Fibroblast of skin of left biceps (primary cell): ENCODE data around the gene BDKRB1.

Experiments used
- DNase-seq, 2 experiments: peaks; one replicate each; pipeline ENCODE4 v3.0.0-alpha.2; 2013; ENCODE audit warnings: low read depth in 2 of 2

The BDKRB1 gene

DNA sequence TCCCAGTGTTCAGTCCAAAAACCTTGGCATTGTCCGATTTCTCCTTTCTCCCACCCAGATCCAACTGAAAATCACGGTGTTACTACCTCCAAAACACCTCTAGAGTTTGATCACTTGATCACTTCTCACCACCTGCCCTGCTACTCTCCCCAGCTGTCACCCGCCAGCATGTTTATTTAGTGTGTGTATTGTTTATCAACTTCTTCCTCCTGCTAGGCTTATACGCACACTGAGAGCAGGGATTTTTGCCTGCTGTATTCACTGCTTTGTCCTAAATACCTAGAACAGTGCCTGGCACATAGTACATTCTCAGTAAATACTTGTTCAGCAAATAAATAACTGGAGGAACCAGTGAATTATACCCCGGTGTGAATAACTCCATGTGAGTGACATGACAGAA, 5.0 kb downstream of the BDKRB1 start:
- no peak for DNase-seq

DNA sequence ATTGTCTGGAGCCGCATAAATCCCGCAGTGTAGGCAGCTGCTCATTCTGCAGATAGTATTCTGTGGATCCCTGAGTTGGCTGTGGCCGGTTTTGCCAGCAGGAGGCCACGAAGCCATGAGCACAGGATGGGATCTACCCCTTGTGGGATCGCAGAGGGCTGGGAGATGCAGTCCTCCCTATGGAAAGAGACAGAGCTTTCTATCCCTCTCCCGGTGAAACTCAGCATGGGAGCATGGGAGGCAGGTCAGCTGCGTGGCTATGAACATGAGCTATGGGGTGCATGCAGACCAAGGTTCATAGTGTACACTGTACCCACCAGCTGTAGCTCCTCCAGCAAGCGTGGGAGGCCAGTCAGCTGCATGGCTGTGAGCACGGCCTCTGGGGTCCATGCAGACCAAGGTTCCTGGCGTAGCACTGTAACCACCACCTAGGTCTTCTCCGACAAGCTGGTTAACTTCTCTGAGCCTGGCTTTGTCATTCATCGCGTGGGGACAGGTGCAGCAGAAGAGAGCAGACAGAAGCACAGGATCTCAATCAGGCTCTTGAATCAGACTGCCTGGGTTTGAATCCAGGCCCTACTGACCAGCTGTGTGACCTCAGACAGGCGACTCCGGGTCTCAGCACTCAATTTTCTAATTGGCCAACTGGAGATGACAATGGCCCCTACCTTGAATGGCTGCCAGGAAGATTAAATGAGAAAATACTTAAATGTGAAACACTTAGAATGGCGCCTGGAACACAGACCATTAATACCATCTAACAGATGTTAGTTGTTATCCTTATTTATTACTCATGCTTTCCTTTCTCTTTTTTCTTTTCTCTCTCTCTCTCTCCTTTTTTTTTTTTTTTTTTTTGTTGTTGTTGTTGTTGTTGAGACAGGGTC, 6.0 kb downstream of the BDKRB1 start:
- DNase-seq = no peak

DNA sequence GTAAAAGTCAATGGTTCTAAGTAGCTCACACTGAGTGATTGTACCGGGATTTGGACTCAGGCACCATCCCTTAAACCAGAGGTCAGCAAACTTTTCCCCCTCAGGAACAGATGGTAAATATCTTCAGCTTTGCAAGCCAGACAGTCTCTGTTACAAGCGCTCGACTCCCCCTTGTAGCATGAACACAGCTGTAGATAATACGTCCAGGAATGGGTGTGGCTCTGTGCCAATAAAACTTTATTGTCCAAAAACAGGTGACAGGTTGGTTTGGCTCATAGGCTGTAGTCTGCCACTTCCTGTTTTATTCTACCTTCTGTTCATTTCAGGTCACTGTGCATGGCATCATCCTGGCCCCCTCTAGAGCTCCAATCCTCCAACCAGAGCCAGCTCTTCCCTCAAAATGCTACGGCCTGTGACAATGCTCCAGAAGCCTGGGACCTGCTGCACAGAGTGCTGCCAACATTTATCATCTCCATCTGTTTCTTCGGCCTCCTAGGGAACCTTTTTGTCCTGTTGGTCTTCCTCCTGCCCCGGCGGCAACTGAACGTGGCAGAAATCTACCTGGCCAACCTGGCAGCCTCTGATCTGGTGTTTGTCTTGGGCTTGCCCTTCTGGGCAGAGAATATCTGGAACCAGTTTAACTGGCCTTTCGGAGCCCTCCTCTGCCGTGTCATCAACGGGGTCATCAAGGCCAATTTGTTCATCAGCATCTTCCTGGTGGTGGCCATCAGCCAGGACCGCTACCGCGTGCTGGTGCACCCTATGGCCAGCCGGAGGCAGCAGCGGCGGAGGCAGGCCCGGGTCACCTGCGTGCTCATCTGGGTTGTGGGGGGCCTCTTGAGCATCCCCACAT, 7.6 kb downstream of the BDKRB1 start:
- no peak for DNase-seq

DNA sequence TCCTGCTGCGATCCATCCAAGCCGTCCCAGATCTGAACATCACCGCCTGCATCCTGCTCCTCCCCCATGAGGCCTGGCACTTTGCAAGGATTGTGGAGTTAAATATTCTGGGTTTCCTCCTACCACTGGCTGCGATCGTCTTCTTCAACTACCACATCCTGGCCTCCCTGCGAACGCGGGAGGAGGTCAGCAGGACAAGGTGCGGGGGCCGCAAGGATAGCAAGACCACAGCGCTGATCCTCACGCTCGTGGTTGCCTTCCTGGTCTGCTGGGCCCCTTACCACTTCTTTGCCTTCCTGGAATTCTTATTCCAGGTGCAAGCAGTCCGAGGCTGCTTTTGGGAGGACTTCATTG, 8.2 kb downstream of the BDKRB1 start:
- no peak for DNase-seq

DNA sequence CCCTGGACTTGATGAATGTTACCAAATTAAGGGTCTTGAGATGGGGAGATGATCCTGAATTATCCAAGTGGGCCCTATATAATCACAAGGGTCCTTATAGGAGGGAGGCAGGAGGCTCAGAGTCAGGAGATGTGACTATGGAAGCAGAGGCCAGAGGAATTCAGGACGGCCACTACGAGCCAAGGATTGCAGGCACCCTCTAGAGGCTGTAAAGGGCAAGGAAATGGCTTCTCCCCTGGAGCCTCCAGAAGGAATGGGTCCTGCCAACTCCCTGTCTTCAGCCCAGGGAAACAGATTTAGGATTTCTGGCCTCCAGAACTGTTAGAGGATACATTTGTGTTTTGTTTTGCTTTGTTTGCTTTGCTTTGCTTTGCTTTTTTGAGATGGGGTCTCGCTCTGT, 8.8 kb downstream of the BDKRB1 start:
- no peak for DNase-seq

DNA sequence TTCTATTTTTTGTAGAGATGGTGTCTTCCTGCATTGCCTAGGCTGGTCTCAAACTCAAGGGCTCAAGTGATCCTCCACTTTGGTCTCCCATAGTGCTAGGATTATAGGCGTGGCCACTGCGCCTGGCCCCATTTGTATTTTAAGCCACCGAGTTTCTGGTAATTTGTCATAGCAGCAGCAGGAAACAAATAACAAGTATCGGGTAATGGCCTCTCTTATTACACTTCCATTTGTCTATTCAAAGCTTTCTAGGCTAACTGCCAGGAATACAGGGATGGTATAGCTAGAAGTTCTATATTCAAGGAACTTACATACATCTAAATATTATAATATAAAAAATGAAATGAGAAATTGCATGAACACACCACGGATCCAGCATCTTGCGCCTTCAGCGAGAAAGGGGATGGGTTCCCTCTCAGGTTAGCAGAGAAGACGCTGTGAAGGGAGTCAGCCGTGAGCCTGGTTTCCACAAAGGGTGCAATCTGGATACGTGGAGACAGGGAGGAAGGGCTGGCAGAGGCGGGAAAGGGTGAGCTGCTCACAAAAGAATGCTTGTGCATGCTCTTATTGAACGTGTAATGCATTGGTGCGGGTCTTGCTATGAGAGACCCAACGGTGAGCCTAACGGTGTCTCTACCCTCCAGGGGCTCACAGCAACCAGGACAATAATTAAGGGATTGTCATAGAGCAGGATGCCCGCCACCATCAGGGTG, 9.5 kb downstream of the BDKRB1 start:
- no peak for DNase-seq

DNA sequence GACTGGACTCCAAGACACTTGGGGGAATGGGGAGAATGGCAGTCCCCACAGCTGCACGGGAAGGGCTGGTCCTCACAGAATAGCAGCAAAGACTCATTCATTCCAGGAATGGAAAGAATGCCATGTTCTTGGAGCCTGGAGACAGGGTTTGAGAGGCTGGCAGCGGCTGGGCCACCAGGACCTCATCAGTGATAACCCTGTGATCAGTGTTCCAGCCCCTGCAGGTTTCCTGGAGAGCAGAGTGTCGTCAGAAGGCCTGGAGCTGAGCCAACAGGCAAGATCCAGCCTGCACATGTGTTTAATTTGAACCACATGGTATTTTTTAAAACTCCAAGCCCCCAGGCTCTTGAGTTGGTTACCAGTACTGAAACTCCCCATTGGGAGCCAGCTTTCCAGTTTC, 11.3 kb downstream of the BDKRB1 start:
- DNase-seq = peak; percentile 73 to 75

DNA sequence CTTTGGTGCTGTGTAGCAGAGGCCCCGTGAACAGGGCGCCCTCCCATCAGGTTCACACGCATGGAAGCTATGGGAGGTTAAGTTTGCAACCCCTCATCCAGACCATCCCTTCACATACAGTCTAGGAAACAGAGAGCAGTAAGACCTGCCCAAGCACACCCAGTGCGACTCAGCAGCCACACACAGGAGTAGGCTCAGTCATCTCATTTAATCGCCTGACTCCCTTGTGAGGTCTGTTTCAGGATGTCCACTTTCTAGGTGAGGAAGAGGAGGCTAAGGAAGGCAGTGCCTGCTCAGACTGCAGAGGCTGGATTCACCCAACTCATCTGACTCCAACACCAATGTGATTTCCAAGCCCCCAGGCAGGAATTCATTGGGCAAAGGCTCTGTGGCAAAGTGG, 11.9 kb downstream of the BDKRB1 start:
- DNase-seq = no peak

DNA sequence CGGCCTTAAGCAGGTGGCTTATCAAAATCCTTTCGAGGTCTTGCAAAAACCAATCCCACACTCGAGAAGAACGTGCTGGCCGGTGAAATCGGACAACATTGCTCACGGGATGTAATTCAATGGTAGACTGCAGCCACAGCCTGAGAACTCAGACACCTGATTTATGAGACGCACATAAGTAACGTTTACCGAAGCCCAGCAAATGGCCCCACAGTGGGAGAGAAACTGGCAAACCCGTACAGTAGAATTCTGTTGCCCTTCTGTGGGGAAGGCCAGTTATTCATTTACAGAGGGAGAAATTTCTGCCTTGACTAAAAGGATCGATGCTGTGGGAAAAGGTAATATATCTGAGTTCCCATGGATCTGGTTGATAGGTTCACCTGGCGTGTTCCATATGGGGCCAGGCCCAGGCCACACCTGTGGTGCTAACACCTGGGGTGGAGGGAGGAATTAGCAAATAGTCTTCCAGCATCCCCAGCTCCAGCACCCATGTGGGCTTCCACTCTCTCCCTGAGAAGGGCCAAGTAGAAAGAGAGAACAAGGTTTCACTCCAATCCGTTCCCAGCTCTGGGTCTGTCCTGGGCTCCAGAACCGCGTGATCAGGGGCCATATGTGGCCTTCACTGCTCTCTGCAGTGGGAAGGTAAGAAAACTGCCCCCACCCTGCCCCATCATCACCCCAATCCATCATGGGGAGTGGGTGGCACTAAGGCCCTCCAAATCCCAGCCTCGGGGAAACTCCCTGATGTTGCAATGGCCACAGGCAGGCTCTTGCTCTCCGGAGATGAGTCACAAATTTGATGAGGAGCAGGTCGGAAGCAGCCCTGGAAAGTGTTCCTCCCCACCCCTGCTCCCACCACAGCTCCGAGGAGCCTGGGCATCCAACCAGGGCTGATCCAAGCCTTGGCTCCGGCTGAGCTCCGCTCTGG, 12.7 kb downstream of the BDKRB1 start:
- DNase-seq = peak; percentile 77 to 83

DNA sequence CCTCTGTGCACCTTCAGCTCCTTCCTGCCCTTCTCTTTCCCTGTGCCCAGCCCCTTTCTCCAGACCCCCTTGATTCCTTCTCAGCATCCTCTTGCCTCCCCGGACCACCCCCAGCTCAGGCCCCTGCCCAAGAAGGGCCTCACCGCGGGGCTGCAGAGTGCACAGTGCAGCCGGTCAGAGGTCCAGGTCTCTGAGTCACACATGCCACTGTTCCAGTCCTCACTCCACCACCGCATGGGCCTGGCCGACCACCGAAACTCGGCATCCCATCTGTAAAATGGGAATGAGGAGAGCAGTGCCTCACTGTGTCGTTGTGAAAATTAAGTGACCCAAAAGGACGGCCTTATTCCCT, 13.3 kb downstream of the BDKRB1 start:
- no peak for DNase-seq

DNA sequence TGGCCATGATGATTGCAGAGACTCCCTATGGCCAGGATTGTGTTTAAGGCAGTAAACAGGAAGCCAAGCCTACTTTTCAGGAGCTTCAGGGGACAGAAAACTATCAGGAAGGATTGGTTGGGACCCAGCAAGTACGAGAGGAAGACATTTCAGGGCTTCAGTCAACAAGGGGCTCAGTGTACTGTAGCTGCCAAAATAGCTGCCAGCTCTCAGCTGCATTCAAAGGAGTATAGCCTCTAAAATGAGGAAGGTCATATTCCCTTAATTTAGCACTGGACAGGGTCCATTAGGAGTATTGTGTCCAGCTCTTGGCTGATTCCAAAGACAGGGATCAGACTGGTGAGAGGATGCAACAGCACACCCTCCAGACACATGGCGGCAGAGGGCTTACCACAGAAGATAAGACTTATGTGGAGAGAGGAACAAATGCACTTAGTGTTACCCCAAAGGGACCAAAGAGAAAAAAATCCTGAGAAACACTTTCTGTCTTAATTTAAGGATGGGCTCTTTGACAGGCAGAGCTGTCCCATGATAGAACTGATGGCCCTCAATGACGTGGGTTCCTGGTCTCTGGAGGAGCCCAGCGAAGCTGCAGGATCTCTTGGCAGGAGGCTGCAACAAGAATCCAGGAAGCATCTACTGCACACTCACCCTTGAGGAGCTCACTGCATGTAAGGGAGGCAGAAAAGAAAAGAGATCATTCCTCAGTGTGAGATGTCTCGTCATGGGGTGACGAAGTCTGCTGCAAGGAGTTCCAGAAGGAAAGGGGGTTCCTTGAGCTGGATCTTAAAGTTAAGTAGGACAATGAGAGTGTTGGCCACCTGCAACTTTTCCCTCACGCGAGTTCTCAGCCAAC, 14.8 kb downstream of the BDKRB1 start:
- DNase-seq = no peak

DNA sequence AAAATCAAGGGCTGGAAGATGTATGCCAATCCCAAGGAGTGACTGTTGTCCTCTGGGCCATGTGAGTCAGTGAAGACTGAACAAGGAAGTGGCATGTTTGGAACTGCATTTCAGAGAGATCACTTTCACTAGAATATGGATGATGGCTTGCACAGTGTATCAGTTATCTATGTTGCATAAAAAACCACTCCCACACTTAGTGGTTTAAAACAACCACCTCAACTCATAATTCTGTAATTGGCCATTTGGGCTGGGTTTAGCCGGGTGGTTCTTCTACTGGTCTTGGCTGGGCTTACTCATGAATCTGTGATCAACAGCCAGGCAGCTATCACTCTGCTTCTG, 15.4 kb downstream of the BDKRB1 start:
- no peak for DNase-seq

DNA sequence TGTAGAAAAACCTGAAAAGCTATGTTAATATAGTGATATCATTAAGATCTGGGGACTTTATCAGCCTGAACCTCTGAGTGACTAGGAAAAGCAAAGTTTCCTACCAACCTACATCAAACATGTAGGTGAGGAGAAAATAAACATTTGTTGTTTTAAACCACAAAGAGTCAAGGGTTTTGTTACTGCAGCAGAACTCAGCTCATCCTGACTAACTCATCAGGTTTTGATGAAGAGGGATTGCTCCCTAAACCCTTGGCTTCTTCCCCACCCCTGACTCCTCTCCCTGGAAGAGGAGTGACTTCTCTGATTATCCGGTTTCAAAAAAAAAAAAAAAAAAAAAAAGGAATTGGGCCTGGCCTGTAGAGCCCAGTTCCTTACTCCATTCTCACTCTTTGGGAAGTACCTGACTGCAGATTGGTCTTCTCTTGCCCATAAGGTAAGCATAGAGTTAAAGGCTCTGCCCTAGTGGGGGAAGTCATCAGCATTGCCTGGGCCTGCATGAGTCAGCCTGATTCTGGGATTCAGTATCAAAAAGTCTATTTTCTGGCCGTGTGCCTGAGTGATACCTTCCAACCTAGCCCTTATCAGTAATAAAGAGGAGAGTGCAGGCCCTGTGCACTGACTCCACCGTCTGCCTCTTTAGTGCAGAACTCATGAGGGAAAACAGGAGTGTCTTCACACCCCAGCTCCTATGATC, 16.9 kb downstream of the BDKRB1 start:
- DNase-seq = no peak

DNA sequence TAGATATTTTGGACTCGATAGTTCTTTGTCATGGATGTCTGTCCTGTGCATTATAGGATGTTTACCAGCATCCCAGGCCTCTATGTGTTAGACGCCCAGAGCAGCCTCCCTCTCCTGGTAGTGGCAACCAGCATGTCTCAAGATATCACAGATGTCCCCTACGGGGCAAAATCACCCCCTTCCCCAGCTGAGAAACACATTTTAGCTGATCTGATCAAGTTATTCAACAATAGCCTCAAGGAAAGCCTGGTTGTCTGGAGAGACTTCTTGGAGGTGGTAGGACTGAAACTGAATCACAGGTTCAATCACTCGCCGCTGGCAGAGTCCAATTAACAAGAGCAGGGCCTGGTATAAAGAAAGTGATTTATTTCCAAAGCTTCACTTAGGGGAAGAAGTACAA, 17.6 kb downstream of the BDKRB1 start:
- DNase-seq = no peak

DNA sequence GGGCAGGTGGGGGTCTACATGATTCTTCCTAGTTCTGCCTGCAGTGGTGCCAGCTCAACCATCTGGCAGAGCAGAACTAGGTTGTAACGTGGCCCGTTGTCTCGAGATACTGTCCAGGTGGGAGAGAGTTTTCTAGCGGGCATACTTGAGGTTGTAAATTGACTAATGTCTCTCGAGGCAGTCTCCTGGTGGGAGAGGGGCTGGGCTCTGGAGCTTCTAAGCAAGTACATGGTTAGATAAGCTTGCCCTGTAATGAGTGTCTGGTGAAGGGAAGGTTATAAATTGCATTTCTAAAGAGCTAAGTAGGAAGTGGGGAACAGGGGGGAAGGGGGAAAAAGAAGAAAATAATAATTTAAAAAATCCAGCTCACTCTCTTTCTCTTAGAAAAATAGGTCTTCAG, 18.1 kb downstream of the BDKRB1 start:
- DNase-seq = no peak

DNA sequence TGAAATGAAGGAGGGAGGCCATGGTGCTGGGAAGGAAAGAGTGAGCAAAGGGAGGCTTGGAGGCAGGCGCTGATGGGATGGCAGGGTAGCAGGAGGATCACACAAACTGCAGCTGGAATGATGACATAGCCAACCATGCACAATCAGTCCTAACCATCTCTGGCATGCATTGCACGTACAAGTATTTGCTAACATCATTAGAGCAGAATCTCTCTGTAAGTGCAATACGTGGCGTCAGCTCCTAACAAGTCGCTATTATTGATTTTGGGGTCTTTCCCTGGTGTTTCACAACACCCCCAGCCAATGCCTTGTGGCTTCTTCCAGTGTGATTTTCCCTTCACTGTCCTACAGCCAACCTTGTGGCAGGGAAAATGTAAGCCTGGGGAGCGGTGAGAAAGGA, 18.5 kb downstream of the BDKRB1 start:
- peak; percentile 80 to 82 for DNase-seq

DNA sequence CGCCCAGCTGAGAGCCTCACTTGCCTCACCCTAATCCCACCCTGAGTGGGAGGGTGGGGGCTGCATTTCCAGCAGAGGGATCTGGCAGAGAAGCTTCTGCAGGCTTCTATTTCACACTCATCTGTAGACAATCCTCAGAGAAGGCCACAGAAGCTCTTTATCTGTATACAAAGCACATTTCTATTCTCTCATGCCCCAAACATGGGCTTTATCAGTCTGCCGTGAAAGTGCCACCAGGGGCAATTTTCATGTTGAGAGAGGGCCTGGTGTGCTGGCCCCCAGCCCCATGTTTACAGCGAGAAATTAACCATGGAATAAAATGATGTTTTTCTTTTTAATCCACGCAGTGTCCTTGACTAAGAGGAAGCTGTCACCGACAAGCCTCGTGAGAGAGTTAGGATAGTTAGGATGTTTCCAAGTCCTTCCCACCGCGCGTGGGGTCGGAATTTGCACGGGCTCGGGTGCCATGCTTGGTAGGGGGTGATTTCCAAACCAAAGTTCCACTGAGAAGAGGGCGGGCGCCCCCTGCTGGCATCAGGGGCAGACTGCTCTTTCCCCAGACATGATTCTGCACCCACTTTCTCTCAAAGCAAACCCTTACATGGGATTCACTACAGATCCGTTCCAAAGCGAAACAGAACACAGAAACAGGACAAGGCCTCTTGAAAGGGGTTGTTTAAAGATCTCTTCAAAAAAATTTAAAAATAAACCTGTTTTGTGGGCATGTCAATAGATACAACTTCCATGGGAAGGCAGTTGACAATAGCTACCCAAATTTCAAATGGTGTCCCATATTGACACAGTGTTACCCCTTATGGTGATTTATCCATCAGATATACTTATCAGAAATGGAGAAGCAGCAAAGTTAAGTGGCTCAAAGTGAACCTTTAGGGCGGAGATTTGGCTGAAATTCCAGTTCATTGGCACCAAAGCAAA, 19.4 kb downstream of the BDKRB1 start:
- peak in 1 of 2 experiments; percentile 45 for DNase-seq

DNA sequence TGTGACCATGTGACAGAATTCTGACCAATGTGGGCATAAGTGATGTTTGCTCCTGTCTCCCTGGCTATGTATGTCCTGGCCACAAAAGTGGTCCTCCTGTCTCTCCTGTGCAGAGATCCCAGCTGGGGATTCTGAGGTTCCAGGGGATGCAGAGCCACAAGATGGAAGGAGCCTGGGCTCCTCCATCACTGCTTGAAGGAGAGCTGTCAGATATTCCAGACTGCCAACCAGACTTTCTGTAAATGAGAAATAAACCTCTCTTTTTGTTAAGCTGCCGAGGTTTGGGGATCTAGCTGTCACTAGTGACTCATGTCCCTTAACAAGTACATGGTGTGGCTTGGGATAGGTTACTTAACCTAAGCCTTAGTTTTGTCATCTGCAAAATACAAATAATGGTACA, 21.9 kb downstream of the BDKRB1 start:
- DNase-seq = no peak

DNA sequence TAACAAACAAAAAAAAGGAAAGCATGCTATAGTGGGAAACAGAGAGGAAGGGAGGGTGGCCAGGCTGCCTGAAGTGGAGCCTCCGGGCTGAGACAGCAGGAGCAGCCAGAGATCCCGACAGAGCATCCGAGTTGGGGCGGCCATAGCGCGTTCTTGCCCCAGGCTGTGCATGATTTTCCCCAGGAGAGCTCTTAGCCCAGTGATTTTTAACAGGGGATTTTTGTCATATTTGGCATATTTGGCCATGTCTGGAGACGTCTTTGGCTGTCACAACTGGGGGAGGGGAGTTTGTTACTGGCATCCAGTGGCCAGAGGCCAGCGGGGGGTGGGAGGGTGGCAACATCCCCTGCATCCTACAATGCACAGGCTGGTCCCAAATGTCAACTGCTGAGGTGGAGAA, 23.6 kb downstream of the BDKRB1 start:
- DNase-seq = no peak
